ENCODE measurements around the gene CACNA1E. TPM values are rescaled to one million over a fixed set of nuclear protein-coding genes. Genes with fewer than 3 reads are reported as not detected.

CACNA1E gene
- total and polyA plus RNA-seq, 2 of the 4 experiments (the other 2 are of a cell fraction): not detected

DNA sequence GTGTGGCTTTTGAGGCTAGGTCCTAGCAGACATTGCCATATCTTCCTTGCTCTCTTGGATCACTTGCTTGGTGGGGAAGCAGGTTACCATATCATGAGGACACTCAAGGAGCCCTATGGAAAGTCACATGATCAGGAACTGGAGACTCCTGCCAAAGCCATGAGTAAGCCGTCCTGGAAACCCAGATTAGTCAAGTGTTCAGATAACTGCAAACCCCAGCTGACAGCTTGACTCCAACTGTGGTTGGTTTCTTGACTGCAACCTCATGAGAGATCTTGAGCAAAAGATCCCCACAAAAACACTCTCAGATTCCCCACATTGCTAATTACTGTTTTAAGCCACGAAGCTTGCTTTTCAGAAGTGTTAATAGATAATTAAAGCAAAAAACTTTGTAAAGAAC is 58.6 kb downstream of the CACNA1E start:
- no peak overlapping the region for H4K91ac ChIP-seq (ENCODE audit: insufficient read depth, low read depth, low read length)
- POLR2A ChIA-PET (ENCODE audit: unreplicated experiment): no interaction called here
- H2AK5ac ChIP-seq (ENCODE audit: low read depth, low read length): no peak overlapping the region
- DNase-seq (peak; percentile 4), ATAC-seq (ENCODE audit: low read depth) (no peak)
- WGBS, 2 experiments (ENCODE audit: extremely low coverage in 2 of 2, insufficient read length in 1 of 2): no CpG with 5 or more reads among the region's 2 CpGs
- no peaks in the 10 kb centered on the region for H4K20me1 ChIP-seq (ENCODE audit: insufficient read depth, low read length)
- intact Hi-C loops (cut with micrococcal nuclease) (no loop called here), in situ Hi-C loops (cut with MboI; ENCODE audit: low sequenced_read_pairs) (no loop called here), dilution Hi-C loops (cut with HindIII; ENCODE audit: low sequenced_read_pairs, unreplicated experiment) (no loop called here)
- no peaks in the 10 kb centered on the region for H3K4me1 ChIP-seq (ENCODE audit: control insufficient read depth, insufficient read depth, low read length)
- H2AFZ ChIP-seq (replicated peaks; ENCODE audit: low read length, poor library complexity): no peak overlapping the region
- H3K18ac ChIP-seq (ENCODE audit: low read depth, low read length): no peak overlapping the region
- no peak for TF ChIP-seq CHD1 (IDR thresholded peaks at IDR 0.05; ENCODE audit: low read depth, low read length)
- no peak for TF ChIP-seq RAD21 (IDR thresholded peaks at IDR 0.05; ENCODE audit: low read length)
- TF ChIP-seq CEBPB (IDR thresholded peaks at IDR 0.05; ENCODE audit: low read depth, low read length): no peak
- no peak for TF ChIP-seq SMC3 (IDR thresholded peaks at IDR 0.05; ENCODE audit: low read depth, low read length)
- no peak for TF ChIP-seq MAFK (IDR thresholded peaks at IDR 0.05; ENCODE audit: low read depth, low read length)
- no peak for TF ChIP-seq MXI1 (IDR thresholded peaks at IDR 0.05; ENCODE audit: borderline replicate concordance, low read depth, low read length)
- TF ChIP-seq, protein P1, sequence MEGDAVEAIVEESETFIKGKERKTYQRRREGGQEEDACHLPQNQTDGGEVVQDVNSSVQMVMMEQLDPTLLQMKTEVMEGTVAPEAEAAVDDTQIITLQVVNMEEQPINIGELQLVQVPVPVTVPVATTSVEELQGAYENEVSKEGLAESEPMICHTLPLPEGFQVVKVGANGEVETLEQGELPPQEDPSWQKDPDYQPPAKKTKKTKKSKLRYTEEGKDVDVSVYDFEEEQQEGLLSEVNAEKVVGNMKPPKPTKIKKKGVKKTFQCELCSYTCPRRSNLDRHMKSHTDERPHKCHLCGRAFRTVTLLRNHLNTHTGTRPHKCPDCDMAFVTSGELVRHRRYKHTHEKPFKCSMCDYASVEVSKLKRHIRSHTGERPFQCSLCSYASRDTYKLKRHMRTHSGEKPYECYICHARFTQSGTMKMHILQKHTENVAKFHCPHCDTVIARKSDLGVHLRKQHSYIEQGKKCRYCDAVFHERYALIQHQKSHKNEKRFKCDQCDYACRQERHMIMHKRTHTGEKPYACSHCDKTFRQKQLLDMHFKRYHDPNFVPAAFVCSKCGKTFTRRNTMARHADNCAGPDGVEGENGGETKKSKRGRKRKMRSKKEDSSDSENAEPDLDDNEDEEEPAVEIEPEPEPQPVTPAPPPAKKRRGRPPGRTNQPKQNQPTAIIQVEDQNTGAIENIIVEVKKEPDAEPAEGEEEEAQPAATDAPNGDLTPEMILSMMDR (conservative IDR thresholded peaks at IDR 0.05; ENCODE audit: low read depth, low read length): no peak
- TF ChIP-seq NFE2L2 (IDR thresholded peaks at IDR 0.05; ENCODE audit: low read depth, low read length): no peak
- TF ChIP-seq, protein P2, sequence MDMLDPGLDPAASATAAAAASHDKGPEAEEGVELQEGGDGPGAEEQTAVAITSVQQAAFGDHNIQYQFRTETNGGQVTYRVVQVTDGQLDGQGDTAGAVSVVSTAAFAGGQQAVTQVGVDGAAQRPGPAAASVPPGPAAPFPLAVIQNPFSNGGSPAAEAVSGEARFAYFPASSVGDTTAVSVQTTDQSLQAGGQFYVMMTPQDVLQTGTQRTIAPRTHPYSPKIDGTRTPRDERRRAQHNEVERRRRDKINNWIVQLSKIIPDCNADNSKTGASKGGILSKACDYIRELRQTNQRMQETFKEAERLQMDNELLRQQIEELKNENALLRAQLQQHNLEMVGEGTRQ (IDR thresholded peaks at IDR 0.05; ENCODE audit: low read depth, low read length): no peak
- TF ChIP-seq RCOR1 (IDR thresholded peaks at IDR 0.05; ENCODE audit: insufficient replicate concordance, low read length): no peak
- no peak for TF ChIP-seq BHLHE40 (IDR thresholded peaks at IDR 0.05; ENCODE audit: low read depth, low read length)
- no peaks in the 10 kb centered on the region for H3K36me3 ChIP-seq (ENCODE audit: control insufficient read depth, insufficient read depth, low read length)
- H2BK5ac ChIP-seq (ENCODE audit: low read depth, low read length, poor library complexity, severe bottlenecking): no peak overlapping the region
- no peak overlapping the region for H4K5ac ChIP-seq (ENCODE audit: low read depth, low read length)
- no peaks in the 10 kb centered on the region for H3K9me1 ChIP-seq (ENCODE audit: insufficient read depth, low read length)
- H3K9ac ChIP-seq (ENCODE audit: low read depth, low read length): no peak overlapping the region
- no peaks in the 10 kb centered on the region for H3K27me3 ChIP-seq (ENCODE audit: control insufficient read depth, insufficient read depth, low read length)
- no peak overlapping the region for H2BK20ac ChIP-seq (ENCODE audit: low read depth, low read length)
- no peak overlapping the region for H3K4ac ChIP-seq (ENCODE audit: low read depth, low read length)
- BruUV-seq (replicated peaks): no TSS peak
- no peak overlapping the region for H3K4me2 ChIP-seq (ENCODE audit: low read depth, low read length)
- no peak overlapping the region for H3K14ac ChIP-seq (replicated peaks; ENCODE audit: low read depth, low read length)
- H2AK9ac ChIP-seq (replicated peaks; ENCODE audit: low read depth, low read length, poor library complexity): no peak overlapping the region
- CTCF ChIA-PET: no interaction called here
- H3K79me1 ChIP-seq (ENCODE audit: low read depth in 1 of 2, low read length in 2 of 2): no peaks in the 10 kb centered on the region
- H3K9me3 ChIP-seq (ENCODE audit: control insufficient read depth, insufficient read depth, low read length): no peaks in the 10 kb centered on the region
- no peak overlapping the region for H2BK120ac ChIP-seq (ENCODE audit: low read depth, low read length)
- no peak overlapping the region for H4K8ac ChIP-seq (ENCODE audit: low read depth in 2 of 2, low read length in 2 of 2)
- H2BK15ac ChIP-seq (ENCODE audit: low read depth, low read length): no peak overlapping the region
- no peak overlapping the region for H3K56ac ChIP-seq (ENCODE audit: extremely low read depth, insufficient read depth, low read length)
- no peak overlapping the region for H3K27ac ChIP-seq (ENCODE audit: insufficient read depth, low read length)
- no peak overlapping the region for H3K4me3 ChIP-seq (ENCODE audit: insufficient read depth, low read depth, low read length)
- no peak overlapping the region for H3K23ac ChIP-seq (ENCODE audit: low read depth, low read length)

All from IMR-90 (cell line).